Heart right ventricle (tissue), 16 donors: ENCODE data around the gene EEF1G. TPM values are rescaled to one million over a fixed set of nuclear protein-coding genes. Genes with fewer than 3 reads are reported as not detected.

Experiments
- ATAC-seq, 8 donors: fragments of 200-7000 bp; cut with Tn5 transposase; one replicate each; pipeline ENCODE4 v1.9.1; 2020; ENCODE audit warnings: mild to moderate bottlenecking in 8 of 8, moderate library complexity in 8 of 8, moderate number of reproducible peaks in 1 of 8
- DNase-seq, 2 donors: peaks; one replicate each; pipeline ENCODE4 v3.0.0-alpha.2; 2020
- H3K27ac ChIP-seq, 10 donors: fragments of 200-600 bp; sonication (generic) in 2 of 10; one replicate each; pipeline versions ENCODE4 v1.5.0 to v1.8.0; 2020 to 2022; ENCODE audit warnings: mild to moderate bottlenecking in 3 of 10
- H3K27me3 ChIP-seq, 7 donors: fragments of 200-600 bp; one replicate each; pipeline ENCODE4 v1.8.0; 2021 to 2022; ENCODE audit warnings: mild to moderate bottlenecking in 2 of 7
- H3K36me3 ChIP-seq, 9 donors: fragments of 200-600 bp; sonication (generic) in 1 of 9; one replicate each; pipeline versions ENCODE4 v1.5.0 to v1.8.0; 2020 to 2022; ENCODE audit warnings: mild to moderate bottlenecking in 2 of 9
- H3K4me1 ChIP-seq, 9 donors: fragments of 200-600 bp; sonication (generic) in 1 of 9; one replicate each; pipeline versions ENCODE4 v1.5.0 to v1.8.0; 2020 to 2022; ENCODE audit warnings: mild to moderate bottlenecking in 4 of 9
- H3K4me3 ChIP-seq, 10 donors: fragments of 200-600 bp; sonication (generic) in 2 of 10; one replicate each; pipeline versions ENCODE4 v1.5.0 to v1.8.0; 2020 to 2022; ENCODE audit warnings: mild to moderate bottlenecking in 7 of 10, moderate library complexity in 2 of 10
- H3K9me3 ChIP-seq, 11 donors: fragments of 200-600 bp in 10 of 11; sonication (generic) in 2 of 11; one replicate each; pipeline versions ENCODE4 v1.5.0 to v1.8.0; 2013 to 2022; ENCODE audit warnings: mild to moderate bottlenecking in 2 of 11, control low read depth in 1 of 11, moderate library complexity in 1 of 11
- WGBS, 2 donors: extraction: QIAGEN DNeasy Blood & Tissue Kit; methylation state at CpG; one replicate each; pipeline ENCODE4 v1.1.7; 2013; ENCODE audit warnings: inconsistent platforms in 1 of 2; 5-methylcytosine and 5-hydroxymethylcytosine counted together
- intact Hi-C, 10 donors: fragments of 100-400 bp; cut with DNase I; formaldehyde crosslinking; loops; one replicate each; pipeline versions ENCODE4 v1.11.1 to v1.14.2; 2022
- polyA plus RNA-seq, 2 donors: library from polyadenylated mRNA; stranded (reverse); fragments of 200-250 nt; gene quantifications; one replicate each; pipeline ENCODE4 v1.2.3, GENCODE V29; 2013
- total RNA-seq, 10 donors: library from RNA; stranded (reverse); fragmentation: NEBNext Ultra II Directional in 3 of 10; extraction: Animal tissue kit (Norgen Biotek cat#: 25700) in 3 of 10; gene quantifications; one replicate each; pipeline versions ENCODE4 v1.2.1 to v1.2.4, GENCODE V29; 2021 to 2023
- TF ChIP-seq, protein P1 (sequence below), 9 donors: fragments of 200-600 bp; sonication (generic) in 2 of 9; IDR thresholded peaks; one replicate each; pipeline versions ENCODE4 v1.5.0 to v1.8.0; 2021 to 2022; ENCODE audit warnings: antibody characterized with exemption in 9 of 9, mild to moderate bottlenecking in 5 of 9, moderate library complexity in 1 of 9
- donor health status: Arrhythmogenic right ventricular cardiomyopathy.
- donor health status: ischemic (EF 13 %, LVEDD 7.1; RV severe dilation, severe dysfunction).
- donor health status: healthy with polysubstance abuse.
- donor health status: DM: no; HTN: yes; CAD: no.
- donor health status: DM: no; HTN: no; CAD: no.
- donor health status: ischemic (EF 25% LVEDD 6.9; RV normal size, moderate dysfunction).
- donor health status: ischemic (EF 25% LVEDD 5.7; RV mildly dilated, moderate dysfunction).
- donor health status: healthy.
- donor health status: DM: yes; HTN: yes; CAD: no.
- donor health status: Ischemic cardiomyopathy.
- donor health status: ischemic (EF 35%, LVEDD 5.7; RV mildly dilated, moderate dysfunction).
- donor health status: nonischemic (EF 11% LVEDD 7.7; RV severe dilation, severe dysfunction).
- donor health status: DM: yes; HTN: yes; CAD: no.
- donor health status: PGD.
- donor health status: ischemic (EF 29% LVEDD 5.4; RV normal size, mild dysfunction).
- donor health status: nonischemic (EF 23%, LVEDD 6.1; RV moderate dilation, normal function).

Gene EEF1G
- total and polyA plus RNA-seq, 12 donors = 555 to 1,173 (median 1,002) TPM

GRCh38 chr11:62540804-62541701, 32.6 kb downstream of the EEF1G start:
- intact Hi-C loops = loop anchor here in 8 of 10 donors (5.0 to 10.0 kb wide), 7 partner anchors 34 to 146 kb away; no protein-coding TSS in a partner anchor
- peak in 1 of 8 donors; percentile 0 for ATAC-seq
- Histone ChIP-seq H3K27ac (peak overlapping the region; percentile 51 to 100 (median 99)), H3K36me3 (peaks cover 0 to 26% (median 1%) of the 10 kb centered on the region in 9 donors), H3K27me3 (peaks cover 0 to 6% (median 0%) of the 10 kb centered on the region in 7 donors), H3K4me3 (peak overlapping the region in 9 of 10 donors; percentile 0 to 100 (median 99)), H3K9me3 (no peaks in the 10 kb centered on the region), H3K4me1 (peaks cover 60 to 91% (median 84%) of the 10 kb centered on the region in 9 donors)
- peak; percentile 44 to 48 for DNase-seq
- TF ChIP-seq, protein P1, sequence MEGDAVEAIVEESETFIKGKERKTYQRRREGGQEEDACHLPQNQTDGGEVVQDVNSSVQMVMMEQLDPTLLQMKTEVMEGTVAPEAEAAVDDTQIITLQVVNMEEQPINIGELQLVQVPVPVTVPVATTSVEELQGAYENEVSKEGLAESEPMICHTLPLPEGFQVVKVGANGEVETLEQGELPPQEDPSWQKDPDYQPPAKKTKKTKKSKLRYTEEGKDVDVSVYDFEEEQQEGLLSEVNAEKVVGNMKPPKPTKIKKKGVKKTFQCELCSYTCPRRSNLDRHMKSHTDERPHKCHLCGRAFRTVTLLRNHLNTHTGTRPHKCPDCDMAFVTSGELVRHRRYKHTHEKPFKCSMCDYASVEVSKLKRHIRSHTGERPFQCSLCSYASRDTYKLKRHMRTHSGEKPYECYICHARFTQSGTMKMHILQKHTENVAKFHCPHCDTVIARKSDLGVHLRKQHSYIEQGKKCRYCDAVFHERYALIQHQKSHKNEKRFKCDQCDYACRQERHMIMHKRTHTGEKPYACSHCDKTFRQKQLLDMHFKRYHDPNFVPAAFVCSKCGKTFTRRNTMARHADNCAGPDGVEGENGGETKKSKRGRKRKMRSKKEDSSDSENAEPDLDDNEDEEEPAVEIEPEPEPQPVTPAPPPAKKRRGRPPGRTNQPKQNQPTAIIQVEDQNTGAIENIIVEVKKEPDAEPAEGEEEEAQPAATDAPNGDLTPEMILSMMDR (IDR thresholded peaks at IDR 0.05) = no peak
- 12 to 14% methylated on average over 16 of the region's 16 CpGs for WGBS, 2 donors

DNA sequence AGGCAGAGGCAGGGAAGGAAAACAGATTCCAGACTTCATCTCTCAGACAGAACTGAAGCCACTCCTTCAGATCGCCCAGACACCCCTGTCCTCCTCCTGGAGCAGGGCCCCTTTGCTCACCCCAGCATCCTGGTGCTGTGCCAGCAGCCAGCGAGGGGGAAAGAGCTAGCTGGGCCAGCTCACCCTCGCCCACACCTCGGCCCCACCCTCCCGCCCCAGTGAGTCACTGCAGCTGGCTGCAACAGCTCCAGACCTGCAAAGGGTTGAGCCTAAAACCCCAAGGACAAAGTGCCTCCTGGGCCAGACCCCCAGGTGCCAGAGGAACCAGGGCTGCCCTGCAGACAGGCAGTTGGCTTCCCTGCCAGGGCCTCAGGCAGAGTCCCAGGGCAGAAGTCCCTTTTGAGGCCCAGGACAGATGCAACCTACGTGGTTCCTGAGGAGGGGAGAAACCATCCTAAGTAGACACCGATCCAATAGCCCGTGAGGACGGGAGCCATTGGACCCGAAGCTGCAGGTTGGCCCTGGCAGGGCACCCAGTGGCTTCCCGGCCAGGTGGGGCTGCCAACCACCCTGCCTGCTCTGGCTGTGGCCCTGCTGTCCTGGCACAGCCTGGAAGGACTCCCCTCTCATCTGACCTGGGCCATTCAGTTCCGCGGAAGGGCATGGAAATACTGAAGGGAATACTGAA, 34.3 kb downstream of the EEF1G start:
- intact Hi-C loops = no loop called here
- peak; percentile 58 to 73 for DNase-seq
- peaks cover 62 to 91% (median 85%) of the 10 kb centered on the region in 9 donors for H3K4me1 ChIP-seq
- TF ChIP-seq, protein P1 (IDR thresholded peaks at IDR 0.05) = no peak
- peak overlapping the region; percentile 44 to 100 (median 99) for H3K27ac ChIP-seq
- peak overlapping the region in 8 of 10 donors; percentile 5 to 100 (median 99) for H3K4me3 ChIP-seq
- no peaks in the 10 kb centered on the region for H3K27me3 ChIP-seq
- peaks cover 0 to 43% (median 17%) of the 10 kb centered on the region in 9 donors for H3K36me3 ChIP-seq
- no peaks in the 10 kb centered on the region for H3K9me3 ChIP-seq
- 12 to 17% methylated on average over 13 of the region's 13 CpGs for WGBS, 2 donors
- peak in 6 of 8 donors; percentile 1 to 55 (median 30) for ATAC-seq

DNA sequence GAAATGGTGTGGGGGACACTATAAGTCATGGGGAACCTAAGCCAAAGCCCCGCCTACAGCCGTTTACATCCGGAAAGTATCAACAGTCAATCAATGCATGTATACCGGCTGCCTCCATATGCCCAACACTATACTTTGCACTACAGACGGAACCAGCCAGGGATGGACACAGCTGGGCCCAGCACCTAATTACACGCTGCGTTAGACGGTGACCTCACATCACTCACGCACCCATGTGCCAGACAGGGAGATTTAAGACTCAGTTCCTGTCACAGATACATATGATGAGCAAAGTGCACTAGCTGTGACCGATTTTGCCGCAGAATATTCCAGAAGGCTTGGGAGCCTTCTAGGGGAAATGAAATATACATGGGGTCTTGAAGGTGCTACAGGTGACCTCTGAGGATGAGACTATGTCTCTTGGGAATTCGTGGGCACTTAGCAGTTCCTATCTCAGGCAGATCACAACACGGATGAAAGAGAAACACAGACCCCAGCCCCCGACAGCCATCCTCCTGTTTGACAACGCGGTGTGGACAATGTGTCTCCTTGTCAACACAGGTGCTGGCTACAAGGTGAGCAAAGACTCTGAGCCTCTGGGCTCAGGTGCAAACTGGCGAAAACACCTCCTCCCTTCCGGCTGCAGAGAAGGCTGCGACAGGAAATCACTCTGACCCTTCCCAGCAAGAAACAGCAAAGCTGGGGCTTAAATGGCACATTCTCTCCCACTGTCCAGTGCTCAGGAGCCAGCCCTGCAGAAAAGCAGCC, 35.0 kb downstream of the EEF1G start:
- DNase-seq (no peak), ATAC-seq (no peak)
- no peaks in the 10 kb centered on the region for H3K9me3 ChIP-seq
- H3K27me3 ChIP-seq = no peaks in the 10 kb centered on the region
- 53 to 62% methylated on average over 19 of the region's 19 CpGs for WGBS, 2 donors
- H3K36me3 ChIP-seq = peaks cover 0 to 50% (median 24%) of the 10 kb centered on the region in 9 donors
- TF ChIP-seq, protein P1 (IDR thresholded peaks at IDR 0.05) = no peak
- peak overlapping the region in 9 of 10 donors; percentile 55 to 100 (median 99) for H3K27ac ChIP-seq
- intact Hi-C loops = no loop called here
- peak overlapping the region in 8 of 10 donors; percentile 5 to 100 (median 99) for H3K4me3 ChIP-seq
- peaks cover 60 to 89% (median 77%) of the 10 kb centered on the region in 9 donors for H3K4me1 ChIP-seq
